Chondrocyte (in vitro differentiated cells): Measurements from ENCODE around the gene DHX16. TPM values are rescaled to one million over a fixed set of nuclear protein-coding genes. Genes with fewer than 3 reads are reported as not detected.
A peak's percentile ranks its signal among the peaks of the same experiment; 100 is the strongest.

Experiments
- DNase-seq: peaks from one replicate; pipeline ENCODE4 v3.0.0; 2021; ENCODE audit warnings: mixed read lengths, low spot score
- H3K27ac Mint-ChIP-seq: one replicate; pipeline ENCODE4 v1.8.0; 2021; ENCODE audit warnings: mild to moderate bottlenecking, moderate library complexity, mixed read lengths; ENCODE audit not compliant: unreplicated experiment
- H3K27me3 Mint-ChIP-seq: 2 replicates; pipeline ENCODE4 v1.8.0; 2021; ENCODE audit warnings: low read depth, mixed read lengths
- H3K36me3 Mint-ChIP-seq: 2 replicates; pipeline ENCODE4 v1.8.0; 2021; ENCODE audit warnings: low read depth, mixed read lengths
- H3K4me1 Mint-ChIP-seq: 2 replicates; pipeline ENCODE4 v1.8.0; 2021; ENCODE audit warnings: low read depth, mild to moderate bottlenecking, mixed read lengths
- H3K4me3 Mint-ChIP-seq: one replicate; pipeline ENCODE4 v1.8.0; 2021; ENCODE audit warnings: mild to moderate bottlenecking, moderate library complexity, mixed read lengths; ENCODE audit not compliant: unreplicated experiment
- H3K9me3 Mint-ChIP-seq: 2 replicates; pipeline ENCODE4 v1.8.0; 2021; ENCODE audit warnings: low read depth, mixed read lengths
- total RNA-seq: library from RNA; stranded (reverse); gene quantifications from 3 replicates; pipeline ENCODE4 v1.2.1, GENCODE V29; 2021
- TF ChIP-seq, protein P1 (sequence below): fragments of 200-600 bp; sonication (generic); IDR thresholded peaks from 2 replicates; pipeline ENCODE4 v1.5.0; 2021; ENCODE audit warnings: antibody characterized with exemption, mild to moderate bottlenecking, moderate library complexity

Gene DHX16
- total RNA-seq, 1 donor from 2014 or later, result 22.6 TPM

DNA sequence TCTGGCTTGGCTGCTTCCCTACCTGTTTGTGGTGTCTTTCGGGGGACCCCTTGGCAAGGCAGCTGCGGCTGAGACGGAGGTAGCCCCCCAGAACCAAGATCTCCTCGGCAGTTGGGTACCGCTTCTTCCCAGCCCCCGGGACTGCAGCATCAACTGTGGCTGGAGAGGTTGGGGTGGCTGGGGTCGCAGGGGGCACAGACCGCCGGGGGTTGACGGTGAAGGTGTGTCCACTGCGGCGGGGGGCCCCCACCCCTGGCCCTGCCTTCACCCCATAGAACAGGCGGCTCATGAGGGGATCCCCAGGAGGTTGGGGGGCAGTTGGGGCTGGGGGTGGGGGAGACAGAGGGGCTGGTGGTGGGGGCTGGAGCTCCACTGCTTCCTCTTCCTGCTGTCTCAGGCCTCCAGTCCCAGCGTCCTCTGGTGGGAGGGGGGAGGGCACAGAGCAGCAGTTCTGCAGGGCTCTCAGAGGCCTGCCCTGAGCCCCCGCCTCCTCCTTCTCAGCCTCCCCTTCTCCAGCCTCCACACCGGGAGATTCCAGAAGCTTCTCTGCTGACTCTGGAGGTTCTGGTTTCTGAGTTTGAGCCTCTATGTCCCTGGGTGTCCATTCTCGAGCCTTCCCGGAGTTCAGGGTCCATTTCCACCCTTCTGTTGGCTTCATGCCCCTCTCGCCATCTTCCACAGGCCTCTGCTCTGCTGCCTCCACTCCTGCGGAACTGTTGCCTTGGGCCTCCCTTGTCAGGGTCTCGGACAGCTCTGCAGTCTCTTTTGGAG lies 11.8 kb upstream of the DHX16 start:
- Mint-ChIP-seq H3K4me1 (peaks cover 66% of the 10 kb centered on the region), H3K27me3 (no peaks in the 10 kb centered on the region), H3K9me3 (no peaks in the 10 kb centered on the region), H3K36me3 (peaks cover 31% of the 10 kb centered on the region), H3K27ac (peak overlapping the region; percentile 97), H3K4me3 (peak overlapping the region; percentile 99)
- DNase-seq, result no peak
- TF ChIP-seq, protein P1, sequence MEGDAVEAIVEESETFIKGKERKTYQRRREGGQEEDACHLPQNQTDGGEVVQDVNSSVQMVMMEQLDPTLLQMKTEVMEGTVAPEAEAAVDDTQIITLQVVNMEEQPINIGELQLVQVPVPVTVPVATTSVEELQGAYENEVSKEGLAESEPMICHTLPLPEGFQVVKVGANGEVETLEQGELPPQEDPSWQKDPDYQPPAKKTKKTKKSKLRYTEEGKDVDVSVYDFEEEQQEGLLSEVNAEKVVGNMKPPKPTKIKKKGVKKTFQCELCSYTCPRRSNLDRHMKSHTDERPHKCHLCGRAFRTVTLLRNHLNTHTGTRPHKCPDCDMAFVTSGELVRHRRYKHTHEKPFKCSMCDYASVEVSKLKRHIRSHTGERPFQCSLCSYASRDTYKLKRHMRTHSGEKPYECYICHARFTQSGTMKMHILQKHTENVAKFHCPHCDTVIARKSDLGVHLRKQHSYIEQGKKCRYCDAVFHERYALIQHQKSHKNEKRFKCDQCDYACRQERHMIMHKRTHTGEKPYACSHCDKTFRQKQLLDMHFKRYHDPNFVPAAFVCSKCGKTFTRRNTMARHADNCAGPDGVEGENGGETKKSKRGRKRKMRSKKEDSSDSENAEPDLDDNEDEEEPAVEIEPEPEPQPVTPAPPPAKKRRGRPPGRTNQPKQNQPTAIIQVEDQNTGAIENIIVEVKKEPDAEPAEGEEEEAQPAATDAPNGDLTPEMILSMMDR, result no peak

DNA sequence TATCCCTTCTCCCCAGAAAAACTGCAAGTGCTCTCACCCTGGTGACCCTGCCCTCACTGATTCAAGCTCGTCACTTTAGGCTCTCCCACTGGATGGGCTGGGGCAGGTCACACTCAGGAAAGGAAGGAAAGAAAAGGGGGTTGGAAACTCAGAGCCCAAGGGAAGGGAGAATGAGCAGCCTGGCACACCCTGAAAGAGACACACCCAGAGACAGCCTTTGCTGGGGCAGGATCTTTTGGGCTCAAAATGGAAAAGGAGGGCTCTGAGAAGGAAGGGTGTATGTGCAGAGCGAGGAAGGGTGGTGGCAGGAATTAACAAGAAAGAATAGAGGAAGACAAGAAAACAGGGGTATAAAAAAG lies 11.2 kb upstream of the DHX16 start:
- H3K9me3 Mint-ChIP-seq, result no peaks in the 10 kb centered on the region
- TF ChIP-seq, protein P1, result no peak
- peaks cover 32% of the 10 kb centered on the region for H3K36me3 Mint-ChIP-seq
- H3K27ac Mint-ChIP-seq, result peak overlapping the region; percentile 97
- H3K27me3 Mint-ChIP-seq, result no peaks in the 10 kb centered on the region
- peaks cover 66% of the 10 kb centered on the region for H3K4me1 Mint-ChIP-seq
- no peak for DNase-seq
- H3K4me3 Mint-ChIP-seq, result peak overlapping the region; percentile 99

DNA sequence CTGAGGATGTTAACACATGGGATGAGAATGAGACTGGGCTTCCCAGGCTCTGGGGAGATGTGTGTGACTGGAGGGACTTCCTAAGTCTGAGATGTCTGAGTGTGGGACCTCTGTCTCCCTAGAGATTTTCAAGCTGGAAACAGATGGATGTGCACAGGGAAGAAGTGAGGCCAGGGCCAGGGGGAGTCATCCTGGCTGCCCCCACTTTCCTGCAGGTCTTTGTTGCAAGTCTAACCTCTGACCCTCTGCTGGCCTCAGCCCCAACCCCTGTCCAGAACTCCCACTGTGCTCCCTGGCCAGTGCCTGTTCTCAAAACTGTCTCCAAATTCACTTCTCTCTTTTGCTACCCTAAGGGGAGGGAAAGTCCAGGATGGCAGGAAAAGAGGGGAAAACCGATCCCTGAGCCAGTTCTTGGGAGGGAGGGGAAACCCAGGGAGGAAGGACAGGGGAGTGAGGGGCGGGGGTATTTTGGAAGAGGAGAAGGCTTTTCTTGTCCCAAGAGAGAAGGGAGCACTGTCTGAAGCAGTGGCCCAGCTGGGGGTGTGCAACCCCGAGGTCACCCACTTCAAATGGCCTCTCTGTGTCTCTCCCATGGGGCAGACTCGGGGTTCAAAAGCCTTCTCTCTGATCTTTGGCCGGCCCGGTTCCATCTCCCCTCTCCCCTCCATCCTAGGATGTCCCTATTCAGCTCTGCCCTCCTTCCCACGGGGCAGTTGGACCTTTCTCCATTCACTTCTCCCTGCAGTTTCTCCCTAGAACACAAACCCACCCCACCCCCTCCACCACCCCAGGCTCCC lies 10.6 kb upstream of the DHX16 start:
- H3K4me1 Mint-ChIP-seq, result peaks cover 66% of the 10 kb centered on the region
- H3K9me3 Mint-ChIP-seq, result no peaks in the 10 kb centered on the region
- peak overlapping the region; percentile 99 for H3K4me3 Mint-ChIP-seq
- peak overlapping the region; percentile 97 for H3K27ac Mint-ChIP-seq
- peaks cover 35% of the 10 kb centered on the region for H3K36me3 Mint-ChIP-seq
- TF ChIP-seq, protein P1, result no peak
- H3K27me3 Mint-ChIP-seq, result no peaks in the 10 kb centered on the region
- DNase-seq, result no peak

DNA sequence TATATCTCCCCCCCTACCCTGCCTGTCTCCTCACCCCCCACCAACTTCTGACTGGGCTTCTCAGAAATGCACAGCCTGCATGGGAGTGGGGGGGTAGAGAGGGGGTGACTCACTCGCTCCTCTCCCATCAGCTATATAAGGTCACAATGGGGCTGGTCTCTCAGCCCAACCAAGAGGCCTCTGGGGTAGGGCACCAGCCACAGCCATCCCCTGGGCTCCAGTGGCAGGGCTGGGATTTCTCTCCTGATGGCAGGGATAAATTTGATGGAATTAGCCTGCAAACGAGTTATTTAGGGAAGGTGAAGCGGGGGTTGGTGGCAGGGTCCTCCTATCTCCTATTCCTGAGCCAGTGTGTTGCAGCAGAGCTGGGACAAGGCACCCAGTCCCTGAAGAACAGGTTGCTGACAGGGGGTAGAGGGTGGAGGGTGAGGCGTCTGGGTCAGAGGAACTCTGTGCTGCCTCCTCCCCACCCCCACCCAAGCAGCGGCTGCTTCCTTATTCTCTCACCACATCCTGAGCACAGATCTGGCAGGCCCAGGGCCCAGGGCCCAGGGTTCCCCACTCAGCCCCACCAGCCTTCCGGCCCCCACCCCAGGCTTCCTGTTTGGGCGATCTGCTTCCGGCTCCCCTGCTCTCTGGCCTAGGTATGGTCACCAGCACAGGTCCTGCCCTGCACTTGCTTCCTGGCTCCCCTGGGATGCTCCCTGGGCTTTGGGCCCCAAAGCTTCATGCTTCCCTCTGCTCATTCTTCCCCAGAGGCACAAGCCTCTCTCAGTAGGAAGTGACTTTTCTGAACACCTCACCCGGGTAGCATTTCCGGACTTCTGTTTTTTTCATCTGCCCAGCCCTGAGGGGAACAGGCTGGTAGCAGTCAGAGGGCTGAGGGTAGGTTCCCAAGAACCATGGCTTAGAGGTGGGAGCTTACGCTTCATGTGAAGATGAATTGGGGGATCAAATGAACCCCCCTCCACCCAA lies 9.6 kb upstream of the DHX16 start:
- peaks cover 35% of the 10 kb centered on the region for H3K36me3 Mint-ChIP-seq
- peak overlapping the region; percentile 99 for H3K4me3 Mint-ChIP-seq
- peaks cover 57% of the 10 kb centered on the region for H3K4me1 Mint-ChIP-seq
- peak overlapping the region; percentile 97 for H3K27ac Mint-ChIP-seq
- no peak for DNase-seq
- TF ChIP-seq, protein P1, result no peak
- no peaks in the 10 kb centered on the region for H3K9me3 Mint-ChIP-seq
- no peaks in the 10 kb centered on the region for H3K27me3 Mint-ChIP-seq
